ENCODE measurements around the gene TDRD15. TPM values are rescaled to one million over a fixed set of nuclear protein-coding genes. Genes with fewer than 3 reads are reported as not detected.
"Not testable (repeated sequence)": the region's sequence is repeated elsewhere in the genome, so short reads cannot be mapped to it uniquely, and the experiment has no call there.

TDRD15 gene
- total RNA-seq, 4 donors from 2014 or later, result 0.34 TPM; not detected in 3

GRCh38 chr2:21099281-21099907 lies 24.4 kb upstream of the TDRD15 start:
- no peak for DNase-seq
- TF ChIP-seq CTCF (IDR thresholded peaks at IDR 0.05) (no peak), POLR2A (IDR thresholded peaks at IDR 0.05) (no peak)
- intact Hi-C loops (cut with DNase I), result no loop called here
- H3K4me3 ChIP-seq, result no peak overlapping the region
- no peaks in the 10 kb centered on the region for H3K36me3 ChIP-seq
- WGBS, 2 donors, result 48 to 60% methylated on average over 5 of the region's 5 CpGs
- no peaks in the 10 kb centered on the region for H3K27me3 ChIP-seq
- H3K27ac ChIP-seq, result no peak overlapping the region
- H3K9me3 ChIP-seq, result no peaks in the 10 kb centered on the region
- no peaks in the 10 kb centered on the region for H3K4me1 ChIP-seq

GRCh38 chr2:21101514-21102155 lies 22.1 kb upstream of the TDRD15 start:
- H3K4me3 ChIP-seq; H3K9me3 ChIP-seq; DNase-seq; intact Hi-C loops (cut with DNase I); H3K36me3 ChIP-seq; H3K27me3 ChIP-seq; H3K4me1 ChIP-seq; H3K27ac ChIP-seq: not testable (repeated sequence)
- WGBS, 2 donors, result 90 to 93% methylated on average over 20 to 32 of the region's 34 CpGs

- WGBS, 2 donors, result 86 to 93% methylated on average over 7 to 8 of the region's 12 CpGs
- no peaks in the 10 kb centered on the region for H3K36me3 ChIP-seq
- DNase-seq, result no peak
- no peaks in the 10 kb centered on the region for H3K27me3 ChIP-seq
- H3K4me1 ChIP-seq, result no peaks in the 10 kb centered on the region
- H3K4me3 ChIP-seq, result no peak overlapping the region
- intact Hi-C loops (cut with DNase I), result no loop called here
- no peaks in the 10 kb centered on the region for H3K9me3 ChIP-seq
- no peak overlapping the region for H3K27ac ChIP-seq
- TF ChIP-seq POLR2A (IDR thresholded peaks at IDR 0.05) (no peak), CTCF (IDR thresholded peaks at IDR 0.05) (no peak)
These were observed 21.4 kb upstream of the TDRD15 start for GRCh38 chr2:21102356-21102755.

GRCh38 chr2:21103274-21103891 lies 20.4 kb upstream of the TDRD15 start:
- no peak overlapping the region for H3K27ac ChIP-seq
- H3K36me3 ChIP-seq, result no peaks in the 10 kb centered on the region
- 31 to 53% methylated on average over 1 of the region's 1 CpG for WGBS, 2 donors
- no peaks in the 10 kb centered on the region for H3K9me3 ChIP-seq
- intact Hi-C loops (cut with DNase I), result no loop called here
- no peaks in the 10 kb centered on the region for H3K27me3 ChIP-seq
- TF ChIP-seq CTCF (IDR thresholded peaks at IDR 0.05) (no peak), POLR2A (IDR thresholded peaks at IDR 0.05) (no peak)
- no peaks in the 10 kb centered on the region for H3K4me1 ChIP-seq
- H3K4me3 ChIP-seq, result no peak overlapping the region
- no peak for DNase-seq

- no peaks in the 10 kb centered on the region for H3K36me3 ChIP-seq
- no peak for TF ChIP-seq POLR2A (IDR thresholded peaks at IDR 0.05)
- no peak for TF ChIP-seq CTCF (IDR thresholded peaks at IDR 0.05)
- H3K9me3 ChIP-seq, result no peaks in the 10 kb centered on the region
- no peak overlapping the region for H3K27ac ChIP-seq
- DNase-seq, result no peak
- intact Hi-C loops (cut with DNase I), result no loop called here
- no peak overlapping the region for H3K4me3 ChIP-seq
- no peaks in the 10 kb centered on the region for H3K4me1 ChIP-seq
- WGBS, 2 donors, result 29 to 42% methylated on average over 1 of the region's 1 CpG
- no peaks in the 10 kb centered on the region for H3K27me3 ChIP-seq
These were observed 19.6 kb upstream of the TDRD15 start for GRCh38 chr2:21104030-21104660.

All from esophagus squamous epithelium (tissue), 5 donors.